GM06990 (cell line): ENCODE measurements around the gene ZNF492.
"Not testable (repeated sequence)": the region's sequence is repeated elsewhere in the genome, so short reads cannot be mapped to it uniquely, and the experiment has no call there.

ENCODE experiments used
- DNase-seq: peaks from one replicate; pipeline ENCODE4 v3.0.0-alpha.2; 2011; ENCODE audit not compliant: insufficient read length; ENCODE audit errors: extremely low read depth
- H3K27me3 ChIP-seq: replicated peaks from 2 replicates; pipeline ENCODE4 v1.6.0; 2011; ENCODE audit warnings: low read length; ENCODE audit not compliant: control insufficient read depth, insufficient read depth
- H3K36me3 ChIP-seq: 2 replicates; pipeline ENCODE4 v1.5.1; 2011; ENCODE audit warnings: low read length; ENCODE audit not compliant: control insufficient read depth, insufficient read depth
- H3K4me3 ChIP-seq: replicated peaks from 2 replicates; pipeline ENCODE4 v1.5.1; 2011; ENCODE audit warnings: low read depth, mild to moderate bottlenecking, control low read depth, low read length
- TF ChIP-seq, protein P1 (sequence below): IDR thresholded peaks from 2 replicates; pipeline ENCODE4 v1.5.1; 2011; ENCODE audit warnings: low read length, control low read depth, mild to moderate bottlenecking, inconsistent platforms; ENCODE audit not compliant: insufficient read depth, poor library complexity, severe bottlenecking

Gene ZNF492

DNA sequence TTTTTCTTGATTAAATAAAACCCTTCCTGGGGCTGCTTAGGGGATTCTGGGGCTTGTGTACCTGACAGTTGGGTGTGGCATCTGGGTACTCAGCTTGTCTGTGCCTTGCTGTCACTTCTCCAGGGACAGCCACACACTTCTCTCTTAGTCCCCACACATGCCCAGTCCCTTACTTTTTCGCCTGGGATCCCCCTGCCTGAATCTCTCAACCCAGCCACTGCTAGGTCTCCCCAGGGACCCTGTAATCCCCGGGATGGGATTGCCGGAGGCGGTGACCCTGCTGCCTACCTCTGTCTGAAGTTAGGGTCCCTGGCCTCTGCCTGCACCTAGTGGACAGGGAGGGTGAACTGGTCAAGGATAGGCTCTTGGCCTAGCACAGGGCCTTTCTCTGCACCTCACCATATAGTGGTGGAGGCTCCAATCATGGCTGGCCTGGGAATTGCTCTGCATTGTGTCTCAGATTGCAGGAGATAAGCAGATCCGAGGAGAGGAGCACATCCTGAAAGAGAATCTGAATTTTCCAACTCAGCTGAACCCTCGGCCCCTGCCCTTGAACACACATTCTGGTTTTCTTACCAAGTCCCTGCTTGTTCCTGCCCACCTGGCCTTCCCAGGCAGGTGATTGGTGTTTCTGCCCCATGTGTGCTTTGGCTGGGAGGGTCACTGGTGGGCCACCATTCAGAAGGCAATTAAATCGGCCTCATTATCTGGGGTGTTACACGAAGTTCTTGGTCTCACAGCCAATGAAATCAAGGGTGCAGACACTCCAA is 8.7 kb upstream of the ZNF492 start:
- Histone ChIP-seq H3K36me3 (no peaks in the 10 kb centered on the region), H3K4me3 (no peak overlapping the region), H3K27me3 (no peaks in the 10 kb centered on the region)
- no peak for DNase-seq
- TF ChIP-seq, protein P1, sequence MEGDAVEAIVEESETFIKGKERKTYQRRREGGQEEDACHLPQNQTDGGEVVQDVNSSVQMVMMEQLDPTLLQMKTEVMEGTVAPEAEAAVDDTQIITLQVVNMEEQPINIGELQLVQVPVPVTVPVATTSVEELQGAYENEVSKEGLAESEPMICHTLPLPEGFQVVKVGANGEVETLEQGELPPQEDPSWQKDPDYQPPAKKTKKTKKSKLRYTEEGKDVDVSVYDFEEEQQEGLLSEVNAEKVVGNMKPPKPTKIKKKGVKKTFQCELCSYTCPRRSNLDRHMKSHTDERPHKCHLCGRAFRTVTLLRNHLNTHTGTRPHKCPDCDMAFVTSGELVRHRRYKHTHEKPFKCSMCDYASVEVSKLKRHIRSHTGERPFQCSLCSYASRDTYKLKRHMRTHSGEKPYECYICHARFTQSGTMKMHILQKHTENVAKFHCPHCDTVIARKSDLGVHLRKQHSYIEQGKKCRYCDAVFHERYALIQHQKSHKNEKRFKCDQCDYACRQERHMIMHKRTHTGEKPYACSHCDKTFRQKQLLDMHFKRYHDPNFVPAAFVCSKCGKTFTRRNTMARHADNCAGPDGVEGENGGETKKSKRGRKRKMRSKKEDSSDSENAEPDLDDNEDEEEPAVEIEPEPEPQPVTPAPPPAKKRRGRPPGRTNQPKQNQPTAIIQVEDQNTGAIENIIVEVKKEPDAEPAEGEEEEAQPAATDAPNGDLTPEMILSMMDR, result no peak

DNA sequence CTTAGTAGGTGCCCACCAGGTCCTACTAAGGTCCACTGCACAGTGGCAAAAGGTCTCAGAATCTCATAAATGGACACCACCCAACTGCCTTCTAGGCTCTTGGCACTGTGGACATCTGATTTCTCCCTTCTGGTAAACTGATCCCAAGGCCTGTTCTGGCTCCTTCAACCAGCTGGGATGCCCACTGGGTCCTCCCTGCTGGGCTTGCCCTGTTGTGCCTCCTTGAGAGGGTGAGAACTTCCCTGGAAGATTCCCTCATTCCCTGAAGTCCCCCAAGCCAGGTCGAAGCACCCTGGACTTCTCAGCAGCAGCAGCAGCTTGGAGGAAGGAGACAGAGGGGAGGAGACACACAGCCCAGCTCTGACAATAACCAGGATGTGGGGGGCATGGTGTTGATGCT is 6.6 kb upstream of the ZNF492 start:
- no peak overlapping the region for H3K4me3 ChIP-seq
- TF ChIP-seq, protein P1, result no peak
- no peaks in the 10 kb centered on the region for H3K36me3 ChIP-seq
- no peak for DNase-seq
- H3K27me3 ChIP-seq, result no peaks in the 10 kb centered on the region

DNA sequence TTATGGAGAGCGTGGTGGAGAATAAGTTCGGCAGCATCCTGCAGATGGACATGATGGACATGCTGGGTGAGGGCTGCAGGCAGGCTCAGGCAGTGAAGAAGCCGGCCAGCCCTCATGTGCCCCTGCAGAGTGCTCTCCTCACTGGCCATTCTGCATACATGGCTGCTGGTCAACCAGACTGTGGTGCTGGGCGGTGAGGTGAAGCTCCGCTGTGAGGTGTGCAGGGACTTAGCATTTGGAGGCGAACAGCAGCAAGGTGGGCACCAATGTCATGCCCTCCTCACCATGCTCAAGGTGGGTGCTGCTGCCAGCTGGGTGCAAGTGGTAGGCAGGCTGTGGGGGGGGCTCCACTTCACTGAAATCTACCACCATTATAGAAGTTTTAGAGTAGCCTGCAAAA is 5.7 kb upstream of the ZNF492 start:
- TF ChIP-seq, protein P1, result no peak
- DNase-seq, result no peak
- no peaks in the 10 kb centered on the region for H3K36me3 ChIP-seq
- H3K27me3 ChIP-seq, result no peaks in the 10 kb centered on the region
- H3K4me3 ChIP-seq, result no peak overlapping the region

DNA sequence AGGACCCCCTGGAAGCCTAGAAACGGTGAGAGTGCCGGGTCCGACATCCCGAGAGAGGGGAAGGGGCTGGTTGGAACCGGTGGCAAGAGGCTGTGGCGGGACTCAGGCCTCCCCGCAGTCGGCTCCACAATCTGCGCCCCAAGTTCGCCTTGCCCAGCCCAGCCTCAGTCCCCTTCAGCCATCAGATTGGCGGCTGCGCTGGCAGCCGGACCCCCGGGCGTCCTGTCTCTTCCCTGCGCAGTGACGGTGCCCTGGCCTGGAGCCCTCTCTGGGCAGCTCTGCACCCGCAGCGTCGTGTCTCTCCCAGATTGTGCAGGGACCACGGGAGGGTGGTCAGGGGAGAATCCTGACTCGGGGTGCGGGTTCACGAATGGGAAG is 315 bp downstream of the ZNF492 start:
- TF ChIP-seq, protein P1, result no peak
- Histone ChIP-seq H3K36me3 (no peaks in the 10 kb centered on the region), H3K4me3 (no peak overlapping the region), H3K27me3 (no peaks in the 10 kb centered on the region)
- DNase-seq, result no peak

DNA sequence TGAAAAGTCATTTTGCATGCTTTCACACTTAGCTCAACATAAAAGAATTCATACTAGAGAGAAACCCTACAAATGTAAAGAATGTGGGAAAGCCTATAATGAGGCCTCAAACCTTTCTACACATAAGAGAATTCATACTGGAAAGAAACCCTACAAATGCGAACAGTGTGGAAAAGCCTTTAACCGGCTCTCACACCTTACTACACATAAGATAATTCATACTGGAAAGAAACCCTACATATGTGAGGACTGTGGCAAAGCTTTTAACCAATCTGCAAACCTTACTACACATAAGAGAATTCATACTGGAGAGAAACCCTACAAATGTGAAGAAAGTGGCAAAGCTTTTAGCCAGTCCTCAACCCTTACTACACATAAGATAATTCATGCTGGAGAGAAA is 51.4 kb downstream of the ZNF492 start:
- not testable (repeated sequence) for H3K36me3 ChIP-seq, DNase-seq

DNA sequence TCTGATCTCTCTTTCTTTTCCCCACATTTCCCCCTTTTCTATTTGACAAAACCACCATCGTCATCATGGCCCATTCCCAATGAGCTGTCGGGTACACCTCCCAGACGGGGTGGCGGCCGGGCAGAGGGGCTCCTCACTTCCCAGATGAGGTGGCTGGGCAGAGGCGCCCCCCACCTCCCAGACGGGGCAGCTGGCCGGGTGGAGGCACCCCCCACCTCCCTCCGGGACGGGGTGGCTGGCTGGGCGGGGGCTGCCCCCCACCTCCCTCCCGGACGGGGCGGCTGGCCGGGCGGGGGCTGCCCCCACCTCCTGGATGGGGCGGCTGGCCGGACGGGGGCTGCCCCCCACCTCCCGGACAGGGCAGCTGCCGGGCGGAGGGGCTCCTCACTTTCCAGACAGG is 68.5 kb downstream of the ZNF492 start:
- H3K27me3 ChIP-seq, DNase-seq, H3K4me3 ChIP-seq, H3K36me3 ChIP-seq: not testable (repeated sequence)

More for the DNA sequence above, 51.4 kb downstream of the ZNF492 start:
- H3K4me3 ChIP-seq, H3K27me3 ChIP-seq: not testable (repeated sequence)

DNA sequence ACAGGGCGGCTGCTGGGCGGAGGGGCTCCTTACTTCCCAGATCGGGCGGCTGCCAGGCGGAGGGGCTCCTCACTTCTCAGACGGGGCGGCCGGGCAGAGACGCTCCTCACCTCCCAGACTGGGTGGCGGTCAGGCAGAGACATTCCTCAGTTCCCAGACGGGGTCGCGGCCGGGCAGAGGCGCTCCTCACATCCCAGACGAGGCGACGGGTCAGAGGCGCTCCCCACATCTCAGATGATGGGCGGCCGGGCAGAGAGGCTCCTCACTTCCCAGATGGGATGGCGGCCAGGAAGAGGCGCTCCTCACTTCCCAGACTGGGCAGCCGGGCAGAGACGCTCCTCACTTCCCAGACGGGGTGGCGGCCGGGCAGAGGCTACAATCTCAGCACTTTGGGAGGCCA is 69.0 kb downstream of the ZNF492 start:
- H3K4me3 ChIP-seq, DNase-seq, H3K36me3 ChIP-seq, H3K27me3 ChIP-seq: not testable (repeated sequence)
